HepG2 (cell line): ENCODE results near the gene STYXL1. TPM values are rescaled to one million over a fixed set of nuclear protein-coding genes. Genes with fewer than 3 reads are reported as not detected.

ENCODE experiments used
- HMGXB3 ChIP-seq: sonication (generic); formaldehyde crosslinking; IDR thresholded peaks from 2 replicates; pipeline ENCODE4 v1.4.0; 2020; ENCODE audit warnings: missing genetic modification reagents, borderline replicate concordance
- IKZF5 ChIP-seq: IDR thresholded peaks from 2 replicates; pipeline ENCODE4 v1.6.1; 2018; ENCODE audit warnings: missing genetic modification reagents, mild to moderate bottlenecking, missing compliant biosample characterization
- ISL2 ChIP-seq: sonication (generic); formaldehyde crosslinking; IDR thresholded peaks from 2 replicates; pipeline ENCODE4 v1.5.0; 2020; ENCODE audit warnings: missing genetic modification reagents
- KIAA2018 ChIP-seq: sonication (generic); formaldehyde crosslinking; IDR thresholded peaks from 2 replicates; pipeline ENCODE4 v1.5.0; 2020; ENCODE audit warnings: mild to moderate bottlenecking, missing genetic modification reagents, borderline replicate concordance
- NR2F6 ChIP-seq, 2 experiments: IDR thresholded peaks; 2 replicates each; pipeline ENCODE4 v1.6.1; 2016; ENCODE audit warnings: antibody characterized with exemption in 1 of 2, mild to moderate bottlenecking in 1 of 2
- REPIN1 ChIP-seq: sonication (generic); formaldehyde crosslinking; IDR thresholded peaks from 2 replicates; pipeline ENCODE4 v1.8.0; 2022; ENCODE audit warnings: missing genetic modification reagents, low read depth, mild to moderate bottlenecking, borderline replicate concordance
- SIX1 ChIP-seq: sonication (generic); formaldehyde crosslinking; IDR thresholded peaks from 2 replicates; pipeline ENCODE4 v1.4.0; 2020; ENCODE audit warnings: missing genetic modification reagents, borderline replicate concordance
- SOX13 ChIP-seq, 3 experiments: fragments of 450-650 bp in 1 of 3; sonication (generic) in 1 of 3; formaldehyde crosslinking in 1 of 3; IDR thresholded peaks in 2 of 3; conservative IDR thresholded peaks in 1 of 3; 2 replicates each; pipeline versions ENCODE4 v1.5.0 to v1.6.1; 2016 to 2020; ENCODE audit warnings: antibody characterized with exemption in 1 of 3, mild to moderate bottlenecking in 1 of 3, missing compliant biosample characterization in 1 of 3, missing genetic modification reagents in 1 of 3, moderate library complexity in 1 of 3
- U2AF2 ChIP-seq: fragments of 200-400 bp; formaldehyde crosslinking; IDR thresholded peaks from 2 replicates; pipeline ENCODE4 v1.6.1; 2017; ENCODE audit warnings: low read depth, mild to moderate bottlenecking, low read length
- ZBTB34 ChIP-seq: sonication (generic); formaldehyde crosslinking; IDR thresholded peaks from 2 replicates; pipeline ENCODE4 v1.8.0; 2022; ENCODE audit warnings: mild to moderate bottlenecking, missing genetic modification reagents
- ZFP41 ChIP-seq: sonication (generic); formaldehyde crosslinking; IDR thresholded peaks from 2 replicates; pipeline ENCODE4 v1.4.0; 2020; ENCODE audit warnings: mild to moderate bottlenecking, missing genetic modification reagents, borderline replicate concordance
- ZMYM4 ChIP-seq: sonication (generic); formaldehyde crosslinking; IDR thresholded peaks from 2 replicates; pipeline ENCODE4 v1.8.1; 2023; ENCODE audit warnings: mild to moderate bottlenecking, missing genetic modification reagents
- polyA plus RNA-seq, 8 experiments: library from polyadenylated mRNA; depleted of rRNA in 3 of 8; stranded (reverse) in 7 of 8; unstranded in 1 of 8; fragments of >200 nt; fragmentation: Illumina TruSeq in 4 of 8; extraction: Trizol in 4 of 8; gene quantifications; 2 replicates each; pipeline versions ENCODE4 v1.2.1 to v1.2.3, GENCODE V29; 2011 to 2016; ENCODE audit warnings: low read depth in 4 of 8, missing spikeins in 1 of 8, mixed read lengths in 1 of 8; ENCODE audit not compliant: insufficient read depth in 1 of 8
- total RNA-seq, 5 experiments: library from RNA; depleted of rRNA; stranded (reverse); fragments of >200 nt; fragmentation: Illumina TruSeq; extraction: Trizol; gene quantifications; 2 replicates each; pipeline ENCODE4 v1.2.3, GENCODE V29; 2016; ENCODE audit warnings: low read depth in 1 of 5

STYXL1 gene
- total and polyA plus RNA-seq, 2 of the 13 experiments (the other 11 are each of a cell fraction or from before 2014, with no cell fraction given): 23.9 to 38.3 TPM

- TF ChIP-seq NR2F6 (IDR thresholded peaks at IDR 0.05) (peak; percentile 31; the same call in 1 of the 2 replicates), NR2F6 (CRISPR knock-in tag; IDR thresholded peaks at IDR 0.05) (no peak), SIX1 (CRISPR knock-in tag) (no peak), REPIN1 (CRISPR knock-in tag) (no peak), HMGXB3 (no peak), SOX13 (IDR thresholded peaks at IDR 0.05) (no peak), SOX13 (CRISPR knock-in tag; conservative IDR thresholded peaks at IDR 0.05 in 1 of 2, IDR thresholded peaks at IDR 0.05 in 1 of 2) (peak in 1 of 2 experiments; percentile 50; a peak in 1 of 4 replicates), ZBTB34 (CRISPR knock-in tag) (no peak), U2AF2 (no peak), ZMYM4 (no peak), ZFP41 (CRISPR knock-in tag) (no peak), ISL2 (CRISPR knock-in tag) (peak; percentile 46; the same call in 1 of the 2 replicates), IKZF5 (CRISPR knock-in tag) (no peak), KIAA2018 (no peak)
These were observed 88.8 kb downstream of the STYXL1 start (continued) for GRCh38 chr7:75958802-75959543.
